Activated CD4-positive, alpha-beta memory T cell treated with anti-CD3 and anti-CD28 coated beads, Interleukin-2, amount 10 ng/mL, durations not matched to agents 7 days and 5 days (primary cell): Measurements from ENCODE around the gene TNFSF9. TPM values are rescaled to one million over a fixed set of nuclear protein-coding genes. Genes with fewer than 3 reads are reported as not detected.
A peak's percentile ranks its signal among the peaks of the same experiment; 100 is the strongest.

Source experiments
- CTCF ChIA-PET: fragments of 350-600 bp; sonication (Branson Sonifier 250); formaldehyde crosslinking; loops from one replicate; lab custom pipeline; 2021; ENCODE audit warnings: antibody characterized with exemption, inconsistent platforms; lab: Charles Lee
- POLR2A ChIA-PET: fragments of 350-600 bp; sonication (Branson Sonifier 250); formaldehyde crosslinking; loops from one replicate; lab custom pipeline; 2021; ENCODE audit warnings: antibody characterized with exemption; lab: Charles Lee
- DNase-seq: peaks from one replicate; pipeline ENCODE4 v3.0.0-alpha.2; 2020
- H3K27ac Mint-ChIP-seq: one replicate; pipeline ENCODE4 v1.8.0; 2021; ENCODE audit warnings: mild to moderate bottlenecking, mixed read lengths
- H3K27me3 Mint-ChIP-seq: one replicate; pipeline ENCODE4 v1.8.0; 2021; ENCODE audit warnings: mixed read lengths
- H3K36me3 Mint-ChIP-seq: one replicate; pipeline ENCODE4 v1.8.0; 2021; ENCODE audit warnings: low read depth, mixed read lengths
- H3K4me1 Mint-ChIP-seq: one replicate; pipeline ENCODE4 v1.8.0; 2021; ENCODE audit warnings: mixed read lengths
- H3K4me3 Mint-ChIP-seq: one replicate; pipeline ENCODE4 v1.8.0; 2021; ENCODE audit warnings: mild to moderate bottlenecking, mixed read lengths
- H3K9me3 Mint-ChIP-seq: one replicate; pipeline ENCODE4 v1.8.0; 2021; ENCODE audit warnings: mixed read lengths
- total RNA-seq, 2 experiments: library from RNA; stranded (reverse); gene quantifications; one replicate each; pipeline ENCODE4 v1.2.3, GENCODE V29; 2021

TNFSF9 gene
- total RNA-seq = 1 to 10 TPM; 5.7 to 5.8 TPM

GRCh38 chr19:6530386-6531162, at the start of gene TNFSF9:
Gene TNFSF9 (plus strand): TSS chr19:6531026. CDS start chr19:6531037, 11 bp downstream.
- Mint-ChIP-seq H3K4me3 (peak within 1 kb of the TSS; percentile 79), H3K9me3 (no peaks in the 10 kb centered on the region), H3K36me3 (peaks cover 6% of the 10 kb centered on the region), H3K27ac (no peak within 1 kb of the TSS), H3K27me3 (peaks cover 36% of the 10 kb centered on the region), H3K4me1 (peaks cover 41% of the 10 kb centered on the region)
- ChIA-PET CTCF (interaction anchor here (0.8 to 1.2 kb wide), 2 partner anchors 11 to 14 kb away, joined by 3 read pairs; no protein-coding TSS in a partner anchor), POLR2A (interaction anchor here (0.8 to 1.1 kb wide), 4 partner anchors 9 to 206 kb away, joined by 3 to 5 read pairs (median 4); no protein-coding TSS in a partner anchor)
- DNase-seq = peak; percentile 85

DNA sequence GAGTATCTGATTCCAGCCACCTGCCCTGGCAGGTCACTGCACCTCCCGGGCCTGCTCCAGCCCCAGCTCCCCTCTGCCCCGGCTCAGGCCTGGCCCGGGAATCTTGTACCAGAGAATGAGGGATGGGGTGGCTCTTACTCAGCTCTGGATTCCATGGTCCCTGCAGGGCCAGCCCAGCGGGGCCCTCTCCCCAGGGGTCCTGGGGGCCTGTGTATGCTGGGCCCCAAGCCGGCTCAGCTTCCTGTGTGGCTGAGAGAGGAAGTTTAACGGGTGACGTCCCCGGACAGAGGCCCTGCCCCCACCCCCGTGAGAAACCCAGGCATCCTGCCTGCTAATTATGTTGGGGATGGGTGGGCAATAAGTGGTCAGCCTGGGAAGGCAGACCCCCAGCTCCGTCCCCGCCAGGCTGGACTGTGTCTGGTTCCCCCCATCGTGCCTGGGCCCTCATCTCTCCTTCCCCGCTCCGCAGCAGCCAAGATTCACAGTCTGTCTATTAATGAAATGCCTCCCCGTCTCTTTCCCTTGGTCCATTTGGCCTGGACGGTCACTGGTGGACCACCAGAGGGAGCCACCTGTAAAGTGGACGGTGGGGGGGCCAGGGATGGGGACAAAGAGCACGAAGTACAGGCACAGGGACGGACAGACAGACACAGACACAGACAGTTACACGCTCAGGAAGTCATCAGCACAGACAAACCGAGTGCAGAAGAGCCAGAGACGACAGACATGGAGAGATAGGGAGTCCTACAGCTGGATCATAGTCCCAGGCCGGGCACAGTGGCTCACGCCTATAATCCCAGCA, 49.1 kb upstream of the TNFSF9 start, which contains the start of gene DENND1C:
DENND1C (minus strand) TSS at position 247 of the 802 bp plus-strand sequence; CDS start at position 155, 92 bp downstream.
- Mint-ChIP-seq H3K27me3 (no peaks in the 10 kb centered on the region), H3K36me3 (peaks cover 12% of the 10 kb centered on the region), H3K9me3 (no peaks in the 10 kb centered on the region), H3K4me1 (peaks cover 39% of the 10 kb centered on the region), H3K27ac (peak within 1 kb of the TSS; percentile 95), H3K4me3 (peak within 1 kb of the TSS; percentile 98)
- DNase-seq = peak; percentile 83
- ChIA-PET CTCF (interaction anchor here (0.6 to 1.8 kb wide), 18 partner anchors 8 to 408 kb away, joined by 3 to 12 read pairs (median 4); partner anchors contain the start of genes CRB3 and SLC25A23), POLR2A (interaction anchor here (0.6 to 3.0 kb wide), 31 partner anchors 8 to 382 kb away, joined by 3 to 23 read pairs (median 5); partner anchors contain the start of genes ALKBH7, CD70, GPR108 and GTF2F1)

DNA sequence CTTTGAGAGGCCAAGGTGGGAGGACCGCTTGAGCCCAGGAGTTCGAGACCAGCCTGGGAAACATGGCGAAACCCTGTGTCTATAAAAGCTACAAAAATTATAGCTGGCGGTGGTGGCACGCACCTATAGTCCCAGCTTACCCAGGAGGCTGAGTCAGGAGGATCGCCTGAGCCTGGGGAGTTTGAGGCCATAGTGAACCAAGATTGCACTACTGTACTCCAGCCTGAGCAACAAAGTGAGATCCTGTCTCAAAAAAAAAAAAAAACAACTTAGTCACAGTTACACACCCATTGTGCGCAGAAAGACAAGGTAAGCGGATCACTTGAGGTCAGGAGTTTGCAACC, 48.5 kb upstream of the TNFSF9 start:
- peaks cover 39% of the 10 kb centered on the region for H3K4me1 Mint-ChIP-seq
- CTCF ChIA-PET = interaction anchor here (0.6 to 1.8 kb wide), 2 partner anchors 29 to 35 kb away, joined by 3 to 11 read pairs; no protein-coding TSS in a partner anchor
- POLR2A ChIA-PET = interaction anchor here (0.6 to 3.0 kb wide), 14 partner anchors 9 to 373 kb away, joined by 3 to 23 read pairs (median 10); partner anchors contain the start of genes ALKBH7, GPR108 and SLC25A23
- peak overlapping the region; percentile 95 for H3K27ac Mint-ChIP-seq
- H3K36me3 Mint-ChIP-seq = peaks cover 6% of the 10 kb centered on the region
- no peak for DNase-seq
- peak overlapping the region; percentile 98 for H3K4me3 Mint-ChIP-seq
- H3K27me3 Mint-ChIP-seq = no peaks in the 10 kb centered on the region
- no peaks in the 10 kb centered on the region for H3K9me3 Mint-ChIP-seq

GRCh38 chr19:6483235-6483634, 47.6 kb upstream of the TNFSF9 start:
- POLR2A ChIA-PET = interaction anchor here (0.5 to 1.5 kb wide), 3 partner anchors 35 to 123 kb away, joined by 3 to 4 read pairs (median 3); no protein-coding TSS in a partner anchor
- CTCF ChIA-PET = interaction anchor here (0.7 kb wide), 1 partner anchor 21 kb away, joined by 3 read pairs; no protein-coding TSS in a partner anchor
- peak overlapping the region; percentile 16 for H3K27ac Mint-ChIP-seq
- no peaks in the 10 kb centered on the region for H3K9me3 Mint-ChIP-seq
- peaks cover 39% of the 10 kb centered on the region for H3K4me1 Mint-ChIP-seq
- peaks cover 6% of the 10 kb centered on the region for H3K36me3 Mint-ChIP-seq
- no peaks in the 10 kb centered on the region for H3K27me3 Mint-ChIP-seq
- no peak overlapping the region for H3K4me3 Mint-ChIP-seq
- no peak for DNase-seq

- Mint-ChIP-seq H3K27ac (no peak overlapping the region), H3K4me1 (peaks cover 41% of the 10 kb centered on the region), H3K27me3 (no peaks in the 10 kb centered on the region), H3K4me3 (no peak overlapping the region), H3K9me3 (no peaks in the 10 kb centered on the region), H3K36me3 (peaks cover 4% of the 10 kb centered on the region)
- ChIA-PET CTCF (no interaction called here), POLR2A (no interaction called here)
- DNase-seq = no peak
Observed at GRCh38 chr19:6484230-6484629, 46.6 kb upstream of the TNFSF9 start.

- ChIA-PET POLR2A (no interaction called here), CTCF (no interaction called here)
- no peak for DNase-seq
- Mint-ChIP-seq H3K27me3 (no peaks in the 10 kb centered on the region), H3K4me1 (peaks cover 41% of the 10 kb centered on the region), H3K27ac (no peak overlapping the region), H3K36me3 (peaks cover 4% of the 10 kb centered on the region), H3K9me3 (no peaks in the 10 kb centered on the region), H3K4me3 (no peak overlapping the region)
Observed at GRCh38 chr19:6484831-6485230, 46.0 kb upstream of the TNFSF9 start.

- H3K27me3 Mint-ChIP-seq = no peaks in the 10 kb centered on the region
- DNase-seq = peak; percentile 39
- peak overlapping the region; percentile 81 for H3K27ac Mint-ChIP-seq
- peak overlapping the region; percentile 67 for H3K4me3 Mint-ChIP-seq
- CTCF ChIA-PET = interaction anchor here (0.6 to 1.7 kb wide), 3 partner anchors 8 to 769 kb away, joined by 3 to 5 read pairs (median 3); partner anchors contain the start of genes DENND1C and LONP1
- peaks cover 8% of the 10 kb centered on the region for H3K9me3 Mint-ChIP-seq
- H3K36me3 Mint-ChIP-seq = no peaks in the 10 kb centered on the region
- POLR2A ChIA-PET = interaction anchor here (1.0 to 2.2 kb wide), 4 partner anchors 8 to 65 kb away, joined by 3 to 13 read pairs (median 6); partner anchors contain the start of genes DENND1C, KHSRP and TUBB4A
- peaks cover 17% of the 10 kb centered on the region for H3K4me1 Mint-ChIP-seq
Observed at GRCh38 chr19:6489278-6490061, 41.4 kb upstream of the TNFSF9 start.

DNA sequence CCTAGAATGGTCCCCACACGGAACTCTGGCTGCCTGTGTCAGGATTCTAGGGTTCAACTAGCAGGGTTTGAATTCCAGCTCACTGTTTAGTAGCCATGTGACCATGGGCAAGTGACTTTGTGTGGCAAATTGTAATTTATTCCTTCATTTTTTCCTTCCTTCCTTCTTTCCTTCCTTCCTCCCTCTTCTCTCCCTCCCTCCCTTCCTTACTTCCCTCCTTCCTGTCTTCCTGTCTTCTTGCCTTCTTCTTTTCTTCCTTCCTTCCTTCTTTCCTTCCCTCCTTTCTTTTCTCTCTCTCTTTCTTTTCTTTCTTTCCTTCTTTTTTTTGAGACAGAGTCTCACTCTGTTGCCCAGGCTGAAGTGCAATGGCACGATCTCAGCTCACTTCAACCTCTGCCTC, 40.7 kb upstream of the TNFSF9 start:
- Mint-ChIP-seq H3K27me3 (no peaks in the 10 kb centered on the region), H3K4me1 (peaks cover 17% of the 10 kb centered on the region), H3K9me3 (peaks cover 8% of the 10 kb centered on the region), H3K36me3 (no peaks in the 10 kb centered on the region), H3K27ac (peak overlapping the region; percentile 81), H3K4me3 (peak overlapping the region; percentile 67)
- no peak for DNase-seq
- ChIA-PET CTCF (interaction anchor here (1.7 kb wide), 1 partner anchor 27 kb away, joined by 5 read pairs; no protein-coding TSS in a partner anchor), POLR2A (interaction anchor here (1.0 to 2.2 kb wide), 4 partner anchors 9 to 65 kb away, joined by 3 to 13 read pairs (median 6); partner anchors contain the start of genes DENND1C, KHSRP and TUBB4A)

DNA sequence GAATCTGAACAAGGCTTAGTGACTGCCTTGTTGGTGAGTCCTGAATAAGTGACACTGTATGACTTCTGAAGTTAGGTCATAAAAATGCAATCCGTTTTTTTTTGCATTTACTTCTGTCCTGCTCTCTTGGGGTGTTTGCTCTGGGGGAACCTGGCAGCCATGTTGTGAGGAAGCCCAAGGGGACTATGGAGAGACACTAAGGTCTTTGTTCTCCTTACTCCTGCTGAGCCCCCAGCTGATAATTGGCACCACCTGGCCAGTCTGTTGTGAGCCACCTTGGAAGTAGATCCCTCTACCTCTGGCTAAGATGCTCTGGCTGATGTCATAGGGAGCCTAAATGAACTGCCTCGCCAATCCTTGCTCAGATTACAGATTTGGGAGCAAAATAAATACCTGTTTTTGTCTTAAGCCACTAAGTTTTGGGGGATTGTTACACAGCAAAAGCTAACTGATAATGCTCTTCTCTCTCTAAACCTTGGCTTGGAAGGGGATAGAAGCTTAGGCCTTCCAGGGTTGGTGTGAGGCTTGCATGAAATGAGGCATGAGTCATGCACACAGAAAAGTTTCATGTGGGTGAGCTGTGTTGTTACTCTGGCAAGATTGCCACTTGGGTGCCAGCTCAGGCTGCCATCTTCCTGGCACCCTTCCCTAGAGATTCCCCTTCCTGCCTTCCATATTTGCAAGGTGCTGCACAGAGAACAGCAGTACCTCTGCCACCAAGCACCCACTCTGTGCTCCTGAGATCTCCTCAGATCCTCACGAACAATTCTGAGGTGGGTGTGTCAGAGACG, 38.8 kb upstream of the TNFSF9 start:
- Mint-ChIP-seq H3K9me3 (peaks cover 8% of the 10 kb centered on the region), H3K27ac (no peak overlapping the region), H3K36me3 (no peaks in the 10 kb centered on the region), H3K4me1 (peaks cover 17% of the 10 kb centered on the region), H3K4me3 (no peak overlapping the region), H3K27me3 (no peaks in the 10 kb centered on the region)
- ChIA-PET CTCF (interaction anchor here (1.2 kb wide), 1 partner anchor 11 kb away, joined by 3 read pairs; the partner anchor contains the start of gene DENND1C), POLR2A (interaction anchor here (1.3 to 2.2 kb wide), 2 partner anchors 10 to 67 kb away, joined by 3 to 15 read pairs; partner anchors contain the start of gene DENND1C)
- no peak for DNase-seq

- ChIA-PET POLR2A (no interaction called here), CTCF (interaction anchor here (0.9 kb wide), 1 partner anchor 13 kb away, joined by 4 read pairs; the partner anchor contains the start of gene DENND1C)
- Mint-ChIP-seq H3K9me3 (peaks cover 8% of the 10 kb centered on the region), H3K36me3 (no peaks in the 10 kb centered on the region), H3K27ac (no peak overlapping the region), H3K27me3 (no peaks in the 10 kb centered on the region), H3K4me3 (no peak overlapping the region), H3K4me1 (peaks cover 26% of the 10 kb centered on the region)
- no peak for DNase-seq
Observed at GRCh38 chr19:6494438-6495036, 36.3 kb upstream of the TNFSF9 start.
